ENCODE data around the gene ATP2C2.

The ATP2C2 gene

GRCh38 chr16:84427553-84427952 lies 59.2 kb downstream of the ATP2C2 start:
- no peaks in the 10 kb centered on the region for H3K9me2 ChIP-seq (replicated peaks; ENCODE audit: control insufficient read depth, low read length)
- H4K20me1 ChIP-seq (ENCODE audit: control insufficient read depth, insufficient read depth, low read depth, low read length) = no peaks in the 10 kb centered on the region
- no peaks in the 10 kb centered on the region for H3K79me2 ChIP-seq (ENCODE audit: control insufficient read depth, low read length)
- H3K27me3 ChIP-seq (ENCODE audit: control insufficient read depth, low read length) = no peaks in the 10 kb centered on the region
- no peak overlapping the region for H3K4me2 ChIP-seq (ENCODE audit: low read length)
- peaks cover 6% of the 10 kb centered on the region for H3K9me3 ChIP-seq (ENCODE audit: control insufficient read depth, insufficient read depth, low read length)
- no peaks in the 10 kb centered on the region for H3K4me1 ChIP-seq (ENCODE audit: control insufficient read depth, low read length)
- H3K4me3 ChIP-seq (ENCODE audit: low read length) = no peak overlapping the region
- H3K27ac ChIP-seq (ENCODE audit: low read depth, low read length) = no peak overlapping the region
- no peaks in the 10 kb centered on the region for H3K36me3 ChIP-seq (ENCODE audit: control insufficient read depth, low read length)
- H3F3A ChIP-seq (ENCODE audit: control insufficient read depth, insufficient read depth) = no peaks in the 10 kb centered on the region
- TF ChIP-seq EZH2phosphoT487 (IDR thresholded peaks at IDR 0.05; ENCODE audit: borderline replicate concordance, low read length) = no peak
- no peak for TF ChIP-seq CTCF (IDR thresholded peaks at IDR 0.05; ENCODE audit: low read depth, low read length, poor library complexity, severe bottlenecking)

DNA sequence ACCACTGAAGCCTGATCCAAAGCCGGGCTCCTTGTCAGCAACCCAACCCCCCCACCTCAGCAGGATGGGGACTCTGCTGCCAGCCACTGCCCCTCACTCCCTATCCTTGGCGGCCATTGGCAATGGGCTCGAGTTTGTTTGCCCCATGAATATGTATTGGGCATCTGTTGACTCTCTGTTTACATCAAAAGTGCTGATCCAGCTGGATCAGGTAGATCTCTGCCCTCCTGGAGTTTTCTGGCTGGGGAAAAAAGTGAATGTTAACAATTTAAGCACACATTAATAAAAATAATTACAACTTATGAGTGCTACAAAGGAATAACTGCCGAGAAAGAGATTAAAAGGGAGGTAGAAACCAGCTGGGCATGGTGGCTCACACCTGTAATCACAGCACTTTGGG lies 62.5 kb downstream of the ATP2C2 start:
- Histone ChIP-seq H3K9me3 (ENCODE audit: control insufficient read depth, insufficient read depth, low read length) (no peaks in the 10 kb centered on the region), H3K9me2 (replicated peaks; ENCODE audit: control insufficient read depth, low read length) (no peaks in the 10 kb centered on the region), H3K4me2 (ENCODE audit: low read length) (no peak overlapping the region), H3K79me2 (ENCODE audit: control insufficient read depth, low read length) (no peaks in the 10 kb centered on the region), H3K4me1 (ENCODE audit: control insufficient read depth, low read length) (no peaks in the 10 kb centered on the region), H3K27ac (ENCODE audit: low read depth, low read length) (no peak overlapping the region), H4K20me1 (ENCODE audit: control insufficient read depth, insufficient read depth, low read depth, low read length) (no peaks in the 10 kb centered on the region), H3K4me3 (ENCODE audit: low read length) (no peak overlapping the region), H3K36me3 (ENCODE audit: control insufficient read depth, low read length) (no peaks in the 10 kb centered on the region), H3F3A (ENCODE audit: control insufficient read depth, insufficient read depth) (no peaks in the 10 kb centered on the region), H3K27me3 (ENCODE audit: control insufficient read depth, low read length) (no peaks in the 10 kb centered on the region)
- TF ChIP-seq EZH2phosphoT487 (IDR thresholded peaks at IDR 0.05; ENCODE audit: borderline replicate concordance, low read length) (no peak), CTCF (IDR thresholded peaks at IDR 0.05; ENCODE audit: low read depth, low read length, poor library complexity, severe bottlenecking) (no peak)

GRCh38 chr16:84434800-84435199 lies 66.5 kb downstream of the ATP2C2 start:
- Histone ChIP-seq H3K27ac (ENCODE audit: low read depth, low read length) (no peak overlapping the region), H3K4me2 (ENCODE audit: low read length) (no peak overlapping the region), H3K27me3 (ENCODE audit: control insufficient read depth, low read length) (no peaks in the 10 kb centered on the region), H3F3A (ENCODE audit: control insufficient read depth, insufficient read depth) (no peaks in the 10 kb centered on the region), H3K4me1 (ENCODE audit: control insufficient read depth, low read length) (no peaks in the 10 kb centered on the region), H3K4me3 (ENCODE audit: low read length) (no peak overlapping the region), H3K36me3 (ENCODE audit: control insufficient read depth, low read length) (no peaks in the 10 kb centered on the region), H3K79me2 (ENCODE audit: control insufficient read depth, low read length) (no peaks in the 10 kb centered on the region), H3K9me3 (ENCODE audit: control insufficient read depth, insufficient read depth, low read length) (no peaks in the 10 kb centered on the region), H4K20me1 (ENCODE audit: control insufficient read depth, insufficient read depth, low read depth, low read length) (no peaks in the 10 kb centered on the region), H3K9me2 (replicated peaks; ENCODE audit: control insufficient read depth, low read length) (no peaks in the 10 kb centered on the region)
- TF ChIP-seq EZH2phosphoT487 (IDR thresholded peaks at IDR 0.05; ENCODE audit: borderline replicate concordance, low read length) = no peak
- no peak for TF ChIP-seq CTCF (IDR thresholded peaks at IDR 0.05; ENCODE audit: low read depth, low read length, poor library complexity, severe bottlenecking)

- Histone ChIP-seq H4K20me1 (ENCODE audit: control insufficient read depth, insufficient read depth, low read depth, low read length) (no peaks in the 10 kb centered on the region), H3K79me2 (ENCODE audit: control insufficient read depth, low read length) (no peaks in the 10 kb centered on the region), H3K9me2 (replicated peaks; ENCODE audit: control insufficient read depth, low read length) (no peaks in the 10 kb centered on the region), H3K4me1 (ENCODE audit: control insufficient read depth, low read length) (no peaks in the 10 kb centered on the region), H3K27me3 (ENCODE audit: control insufficient read depth, low read length) (no peaks in the 10 kb centered on the region), H3K9me3 (ENCODE audit: control insufficient read depth, insufficient read depth, low read length) (no peaks in the 10 kb centered on the region), H3K36me3 (ENCODE audit: control insufficient read depth, low read length) (no peaks in the 10 kb centered on the region), H3K4me2 (ENCODE audit: low read length) (no peak overlapping the region), H3K27ac (ENCODE audit: low read depth, low read length) (no peak overlapping the region), H3F3A (ENCODE audit: control insufficient read depth, insufficient read depth) (no peaks in the 10 kb centered on the region), H3K4me3 (ENCODE audit: low read length) (no peak overlapping the region)
- TF ChIP-seq CTCF (IDR thresholded peaks at IDR 0.05; ENCODE audit: low read depth, low read length, poor library complexity, severe bottlenecking) (no peak), EZH2phosphoT487 (IDR thresholded peaks at IDR 0.05; ENCODE audit: borderline replicate concordance, low read length) (no peak)
Measured at GRCh38 chr16:84436196-84436595, 67.9 kb downstream of the ATP2C2 start.
